GM21723 (cell line): ENCODE results near the gene UBL5.

Experiments
- ATAC-seq: cut with Tn5 transposase; IDR thresholded peaks from one replicate; pipeline ENCODE4 v1.9.1; 2021; ENCODE audit warnings: mild to moderate bottlenecking, moderate library complexity; ENCODE audit not compliant: unreplicated experiment

UBL5 gene

GRCh38 chr19:9878511-9879196 lies 50.9 kb downstream of the UBL5 start:
- no peak for ATAC-seq
